ENCODE results near the gene DEPP1.
A peak's percentile ranks its signal among the peaks of the same experiment; 100 is the strongest.

Gene DEPP1

DNA sequence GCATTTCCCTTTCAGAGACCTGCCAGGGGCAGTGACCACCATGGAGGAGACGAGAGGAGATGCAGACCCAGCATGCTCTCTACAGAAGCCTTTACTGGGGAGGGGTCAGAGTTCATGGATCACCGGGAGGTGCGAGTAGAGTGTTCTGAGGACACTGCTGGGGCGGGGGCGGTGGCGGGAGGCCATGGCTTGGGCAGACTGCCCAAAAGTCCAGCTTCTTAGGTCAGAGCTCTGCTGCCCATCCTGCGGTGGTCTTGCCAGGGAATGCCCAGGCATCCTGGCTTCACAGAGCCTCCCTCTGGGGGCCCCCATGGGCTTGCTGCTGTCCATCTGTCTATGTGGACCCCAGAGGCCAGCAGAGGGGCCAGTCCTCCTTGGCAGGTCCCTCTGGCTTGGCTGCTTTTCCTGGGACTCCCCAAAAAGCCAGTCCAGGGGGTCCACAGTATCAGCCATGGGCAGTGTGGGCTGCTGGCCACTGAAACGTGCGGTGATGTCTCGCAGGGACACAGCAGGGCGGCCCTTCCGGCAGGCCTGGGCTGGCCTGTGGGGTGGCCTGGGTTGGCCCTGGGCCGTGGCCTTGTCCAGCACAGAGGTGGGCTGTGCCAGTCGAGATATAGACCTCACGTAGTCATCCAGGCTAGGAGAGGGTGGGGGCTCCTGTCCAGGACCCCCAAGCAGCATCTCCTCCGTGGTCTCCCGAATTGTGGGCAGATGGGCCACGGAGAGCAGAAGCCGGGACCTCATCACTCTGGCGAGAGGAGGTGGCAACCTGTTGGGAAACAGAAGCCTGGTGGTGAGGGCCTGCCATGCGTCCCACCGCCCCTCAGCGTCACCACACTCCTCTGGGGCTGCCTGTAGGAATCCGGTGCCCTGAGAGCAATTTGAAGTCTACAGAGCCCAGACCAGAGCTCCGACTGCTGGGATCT, 1.1 kb downstream of the DEPP1 start:
- no peak for DNase-seq

DNA sequence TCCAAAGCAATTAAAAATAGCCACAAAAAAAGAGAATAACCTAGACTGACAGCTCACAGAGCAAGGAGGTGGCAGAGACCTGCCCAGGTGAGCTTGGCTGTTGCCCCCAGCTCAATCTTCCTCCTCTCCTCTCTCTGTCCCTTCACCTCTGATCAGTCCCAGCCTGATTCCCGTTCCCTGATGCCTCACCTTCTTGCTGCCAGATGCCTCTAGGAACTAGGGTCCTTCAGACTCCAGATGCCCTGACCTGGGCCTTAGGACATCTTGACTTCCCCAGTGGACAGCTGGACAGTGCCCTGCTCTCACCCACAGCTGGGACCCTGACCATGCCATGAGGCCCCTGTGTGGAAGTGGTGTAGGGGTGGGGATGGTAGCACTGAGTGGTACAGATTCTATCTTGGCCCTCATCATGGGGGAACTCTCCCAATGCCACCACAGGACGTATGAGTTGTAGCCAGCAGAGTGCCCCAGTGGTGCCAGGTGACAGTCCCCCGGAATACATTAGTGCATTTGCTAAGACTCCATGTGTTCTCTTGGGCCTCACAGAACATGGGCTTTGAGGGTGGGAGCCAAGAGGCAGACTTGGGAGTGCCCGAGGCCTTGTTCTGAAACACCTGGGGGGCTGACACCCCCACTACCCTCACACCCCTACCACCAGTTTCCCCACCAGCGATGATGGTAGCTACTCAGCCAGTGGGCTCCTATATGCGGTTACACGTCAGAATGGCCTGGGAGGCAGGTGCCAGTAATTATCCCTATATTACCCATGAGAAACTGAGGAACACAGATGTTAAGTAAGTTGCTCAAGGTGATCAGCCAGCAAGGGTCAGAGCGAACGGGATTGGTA, 2.0 kb downstream of the DEPP1 start:
- DNase-seq, result no peak

DNA sequence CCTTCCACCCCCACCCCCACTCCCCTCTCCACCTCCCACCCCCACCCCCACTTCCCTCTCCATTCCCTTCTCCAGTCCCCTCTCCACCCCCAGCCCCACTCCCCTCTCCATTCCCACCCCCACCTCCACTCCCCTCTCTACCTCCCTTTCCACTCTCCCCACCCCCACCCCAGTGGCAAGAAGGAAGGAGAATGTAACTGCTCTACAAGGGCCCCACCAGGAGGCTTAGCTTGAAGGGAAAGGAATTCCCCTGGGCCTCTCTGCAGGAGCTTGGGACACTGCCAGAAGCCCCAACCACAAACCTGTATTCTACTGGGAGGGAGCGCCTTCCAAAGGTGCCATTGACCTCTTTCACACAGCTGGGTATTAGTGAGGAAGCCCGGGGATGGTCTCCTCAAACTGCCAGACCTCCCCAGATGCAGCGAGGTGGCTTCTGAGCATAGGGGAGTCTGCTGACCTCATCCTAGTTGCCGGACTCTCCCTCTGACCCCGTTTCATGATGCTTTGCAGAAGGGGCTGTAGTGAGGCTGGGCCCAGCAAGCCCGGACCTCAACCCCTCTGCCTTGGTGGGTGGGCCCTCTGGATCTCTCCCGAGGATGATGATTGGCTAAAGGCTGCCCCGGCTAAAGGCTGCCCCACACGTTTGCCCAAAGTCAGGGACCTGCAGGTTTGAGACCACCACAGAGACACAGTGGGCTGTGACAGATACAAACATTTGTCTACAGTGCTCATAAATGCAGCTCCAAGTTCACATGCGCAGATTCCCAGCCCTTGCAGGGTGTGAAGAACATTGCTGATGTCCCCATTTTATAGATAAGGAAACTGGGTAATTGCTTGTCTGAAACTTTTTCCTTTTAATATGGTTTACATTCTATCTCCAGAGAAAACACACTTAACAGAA, 2.9 kb downstream of the DEPP1 start:
- DNase-seq, result no peak

DNA sequence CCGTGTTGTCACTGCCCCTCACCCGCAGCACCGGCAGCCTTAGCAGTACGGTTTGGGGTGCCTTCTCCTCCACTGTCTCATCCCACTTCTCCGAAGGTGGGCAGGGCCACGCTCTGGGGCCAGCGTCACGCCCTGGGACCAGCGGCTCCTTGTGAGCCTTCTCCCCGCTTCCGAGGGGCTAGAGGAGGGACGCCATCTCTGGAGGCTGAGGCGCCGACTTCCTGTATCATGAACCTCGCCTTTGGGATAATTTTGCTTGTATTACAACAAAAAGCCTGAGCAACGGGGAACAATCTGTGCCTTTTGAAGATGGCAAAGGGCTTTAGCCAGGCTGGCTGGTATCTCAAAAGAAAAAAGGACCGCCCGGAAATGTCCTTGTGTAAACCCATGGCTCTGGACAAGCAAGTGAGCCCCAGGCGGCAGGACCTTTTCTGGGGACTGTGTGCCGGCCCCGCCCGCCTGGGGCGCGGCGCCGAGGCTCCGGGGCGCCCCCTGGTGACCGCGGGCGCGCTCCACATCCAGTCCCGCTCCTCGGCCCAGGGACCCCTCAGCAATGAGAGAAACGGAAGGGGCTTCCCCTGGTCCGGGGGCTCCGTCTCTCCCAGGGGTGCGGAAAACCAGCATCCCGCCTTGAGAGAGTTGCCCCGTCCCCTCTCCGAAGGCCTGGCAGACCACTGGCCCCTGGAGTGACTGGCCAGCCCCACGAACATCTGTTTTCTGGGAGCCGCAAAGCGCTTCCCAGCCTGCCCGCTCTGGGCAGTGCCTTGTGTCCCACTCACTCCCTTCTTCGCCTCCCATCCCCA, 3.8 kb downstream of the DEPP1 start:
- peak; percentile 74 for DNase-seq

DNA sequence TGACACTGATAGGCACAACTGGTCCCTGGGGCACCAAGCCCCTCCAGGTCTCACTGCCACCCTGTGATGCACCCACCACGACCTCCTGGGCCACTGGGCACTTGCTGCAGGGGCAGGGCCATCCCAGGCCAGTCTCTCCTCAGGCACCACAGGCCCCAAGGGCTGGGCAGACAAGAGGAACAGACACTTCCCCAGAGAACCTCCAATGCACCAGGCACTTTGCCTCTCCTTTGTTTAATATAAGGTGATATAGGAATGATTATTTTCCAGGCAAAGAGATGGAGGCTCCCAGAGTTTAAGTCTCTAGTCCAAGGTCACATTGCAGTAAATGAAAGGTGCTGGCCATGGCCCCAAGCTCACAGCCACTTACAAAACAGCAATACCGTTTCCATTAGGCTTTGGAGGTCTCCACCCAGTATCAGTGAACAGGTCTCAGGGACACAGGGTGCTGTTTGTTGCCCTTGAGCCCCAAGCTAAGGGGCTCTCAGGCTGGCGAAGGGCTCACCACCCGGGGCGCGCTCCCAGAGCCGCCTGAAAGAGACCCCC, 4.5 kb downstream of the DEPP1 start:
- DNase-seq, result no peak

DNA sequence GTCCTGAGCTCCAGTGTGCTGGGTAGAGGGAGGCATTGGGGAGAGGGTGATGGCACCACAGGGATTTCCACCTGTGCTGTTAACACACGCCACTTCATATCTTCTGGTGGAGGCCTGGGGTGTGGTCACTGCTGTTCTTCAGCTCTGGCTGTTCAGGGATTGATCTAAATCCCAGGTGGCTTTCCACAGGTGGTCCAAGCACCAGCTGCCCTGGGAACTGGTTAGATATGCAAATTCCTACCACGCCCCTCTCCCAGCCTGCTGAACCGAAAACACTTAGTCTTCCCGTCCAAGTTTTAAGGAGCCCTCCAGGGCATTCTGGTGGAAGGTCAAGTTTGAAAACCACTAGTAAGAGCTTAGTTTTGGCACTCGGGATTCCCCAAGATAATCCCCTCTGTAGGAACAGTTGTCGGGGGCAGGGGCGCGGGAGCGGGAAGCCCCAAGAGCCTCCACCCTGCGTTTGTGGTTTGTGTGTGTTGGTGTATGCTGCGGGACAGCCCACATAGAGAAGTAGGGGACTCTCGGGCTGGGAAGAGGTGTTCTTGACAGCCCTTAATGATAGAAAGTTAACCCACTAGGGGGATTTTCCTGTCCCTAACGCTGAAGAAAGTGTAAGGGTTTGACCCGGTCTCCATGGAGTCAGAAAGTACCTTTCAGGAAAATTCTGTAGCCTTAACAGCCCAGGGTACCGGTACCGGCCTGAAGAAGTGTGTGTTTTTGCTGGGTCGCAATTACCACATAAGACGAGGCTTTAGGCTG, 5.1 kb downstream of the DEPP1 start:
- no peak for DNase-seq

DNA sequence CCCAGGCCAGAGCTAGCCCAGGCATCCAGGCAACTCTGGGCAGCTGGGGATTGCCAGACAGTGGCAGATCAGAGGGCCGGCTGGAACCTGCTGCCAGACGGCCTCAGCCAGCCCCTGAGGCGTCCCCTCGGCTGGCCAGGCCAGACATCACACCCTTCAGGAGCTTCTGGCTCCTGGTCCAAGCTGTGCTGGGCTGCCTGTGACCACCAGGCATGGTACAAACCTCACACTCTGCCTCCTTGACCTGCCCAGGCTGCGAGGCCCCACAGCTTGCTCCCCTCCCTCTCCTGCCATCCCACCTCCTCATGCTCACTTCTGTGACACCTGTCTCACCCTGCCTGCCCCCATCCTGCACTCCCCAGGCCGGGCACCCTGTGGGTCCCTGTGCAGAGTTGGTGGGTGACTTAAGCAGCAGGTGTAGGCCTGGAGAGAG, 5.7 kb downstream of the DEPP1 start:
- no peak for DNase-seq

DNA sequence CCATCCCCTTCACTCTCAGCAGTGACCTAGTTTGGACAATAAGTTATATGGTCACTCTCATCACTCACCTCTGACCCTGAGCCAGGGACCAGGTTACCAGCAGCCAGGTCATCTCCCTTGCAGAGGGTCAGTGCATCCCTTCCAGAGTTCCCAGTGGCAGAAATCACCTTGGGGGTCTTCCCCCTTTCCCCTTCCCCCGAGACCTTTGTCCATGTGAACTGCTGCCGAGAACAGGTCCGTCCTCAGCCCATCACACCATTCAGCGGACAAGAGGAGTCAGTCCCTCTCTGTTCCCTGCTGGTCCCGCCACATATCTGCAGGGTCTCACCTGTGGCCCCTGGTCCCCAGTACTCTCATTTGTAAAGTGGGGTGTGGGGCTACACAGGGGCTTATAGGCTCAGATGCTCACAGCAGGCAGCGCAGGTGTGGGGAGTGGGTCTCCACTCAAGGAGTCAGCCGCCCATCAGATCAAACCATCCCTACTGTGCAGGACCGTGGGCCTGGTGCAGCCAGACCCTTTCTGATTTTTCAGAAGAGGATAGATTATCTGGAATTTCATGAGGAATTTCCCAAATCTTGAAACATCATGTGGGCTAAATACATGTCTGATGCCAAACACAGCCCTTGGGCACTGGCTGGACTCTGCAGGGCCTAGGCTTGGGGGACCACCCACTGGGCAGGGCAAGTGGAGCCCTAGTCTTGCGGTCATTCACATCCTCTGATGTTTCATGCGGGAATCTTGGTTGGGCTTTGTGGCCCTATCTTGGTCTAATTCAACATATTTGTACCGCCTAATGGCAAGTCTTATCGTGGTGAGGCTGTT, 6.5 kb downstream of the DEPP1 start:
- DNase-seq, result no peak

DNA sequence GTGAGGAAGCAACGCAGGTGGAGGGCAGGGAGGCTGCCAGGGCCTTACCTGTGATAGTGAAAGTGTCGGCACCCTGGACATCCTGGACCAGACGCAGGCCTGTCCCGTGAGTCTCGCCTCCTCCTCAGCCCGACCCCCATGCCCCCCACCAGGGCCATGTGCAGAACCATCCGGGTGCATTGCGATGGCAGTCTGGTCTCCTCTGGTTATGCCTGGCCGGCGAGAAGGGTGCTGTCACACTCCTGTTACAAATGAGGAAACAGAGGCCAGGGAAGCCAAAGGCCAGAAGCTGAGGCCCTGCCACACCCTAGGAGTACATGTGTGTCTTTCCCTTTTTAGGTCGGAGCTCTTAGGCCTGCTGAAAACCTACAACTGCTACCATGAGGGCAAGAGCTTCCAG, 7.2 kb downstream of the DEPP1 start:
- DNase-seq, result no peak

DNA sequence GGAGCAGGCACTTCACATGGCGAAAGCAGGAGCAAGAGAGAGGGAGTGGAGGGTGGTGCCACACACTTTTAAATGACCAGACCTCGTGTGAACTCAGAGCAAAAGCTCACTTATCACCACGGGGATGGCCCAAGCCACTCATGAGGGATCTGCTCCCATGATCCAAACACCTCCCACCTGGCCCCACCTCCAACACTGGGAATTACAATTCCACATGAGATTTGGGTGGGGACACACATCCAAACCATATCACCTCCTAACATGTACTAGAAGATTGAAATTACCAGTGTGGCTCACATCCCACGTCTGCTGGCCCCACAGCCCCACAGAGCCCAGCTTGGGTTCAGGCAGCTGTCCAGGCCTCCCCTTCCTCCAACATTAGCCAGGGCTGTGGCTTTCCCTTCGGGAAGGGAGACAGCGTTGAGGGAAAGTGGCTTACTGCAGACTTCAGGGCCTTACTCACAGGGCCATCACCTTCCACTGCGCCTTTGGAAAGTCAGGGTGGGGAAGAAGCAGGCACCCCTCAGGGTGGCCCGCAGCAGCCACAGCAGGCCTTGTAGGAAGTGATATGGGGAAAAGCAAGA, 7.7 kb downstream of the DEPP1 start:
- DNase-seq, result no peak

DNA sequence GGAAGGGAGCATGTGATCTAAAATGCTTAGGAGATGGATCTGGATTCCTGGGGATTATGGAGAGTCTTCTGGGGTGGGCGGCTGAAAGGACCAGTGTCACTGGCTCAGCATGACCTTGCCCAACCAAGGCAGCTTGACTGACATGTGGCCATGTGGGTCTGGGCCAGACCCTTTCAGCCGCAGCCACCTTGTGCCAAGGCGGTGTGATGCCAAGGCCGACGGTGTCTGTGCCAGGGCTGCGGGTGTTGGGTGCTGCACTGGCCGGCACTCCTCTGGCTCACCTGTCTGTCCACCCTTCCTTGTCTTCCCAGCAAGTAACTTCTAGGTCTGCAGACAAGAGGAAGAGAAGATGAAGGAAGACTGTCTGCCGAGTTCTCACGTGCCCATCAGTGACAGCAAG, 8.8 kb downstream of the DEPP1 start:
- no peak for DNase-seq

DNA sequence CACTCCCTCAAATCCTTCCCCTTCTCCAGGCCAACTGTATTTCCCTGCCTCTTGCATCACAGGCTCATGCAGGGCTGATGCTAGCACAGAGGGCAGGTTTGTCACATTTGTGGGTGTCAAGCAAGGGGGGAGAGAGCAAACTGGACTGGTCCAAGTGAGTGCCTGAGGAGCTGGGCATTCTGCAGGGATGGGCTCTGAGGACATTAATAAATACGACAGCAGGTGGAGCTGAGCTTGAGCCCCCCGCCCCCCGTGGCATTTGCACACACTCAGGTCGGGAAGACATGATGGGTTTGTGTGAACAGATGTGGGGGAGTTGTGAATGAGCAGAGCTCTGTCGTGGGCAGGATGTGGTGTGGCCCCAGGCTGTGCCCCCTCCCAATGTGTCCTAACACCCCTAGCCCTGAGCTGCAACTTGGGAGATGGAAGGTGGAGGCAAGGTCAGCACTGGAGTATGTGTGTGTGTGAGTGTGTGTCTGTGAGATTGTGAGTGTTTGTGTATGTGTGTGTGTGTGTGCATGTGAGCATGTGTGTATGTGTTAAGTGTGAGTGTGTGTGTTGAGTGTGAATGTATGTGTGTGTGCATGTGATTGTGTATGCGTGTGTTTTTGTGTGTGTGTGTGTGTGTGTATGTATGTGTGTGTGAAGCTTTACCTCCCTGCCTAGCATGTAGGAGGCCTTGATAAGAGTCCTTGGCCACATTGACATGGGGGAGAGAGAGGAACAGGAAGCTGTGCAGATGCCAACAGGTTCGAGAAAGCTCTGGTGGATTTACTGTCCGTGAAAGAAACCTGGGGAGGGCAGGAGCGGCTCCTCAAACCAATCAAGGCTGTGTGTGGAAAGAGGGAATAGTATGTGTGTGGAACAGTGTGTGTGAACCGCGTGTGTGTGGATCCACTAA, 9.9 kb downstream of the DEPP1 start:
- no peak for DNase-seq

DNA sequence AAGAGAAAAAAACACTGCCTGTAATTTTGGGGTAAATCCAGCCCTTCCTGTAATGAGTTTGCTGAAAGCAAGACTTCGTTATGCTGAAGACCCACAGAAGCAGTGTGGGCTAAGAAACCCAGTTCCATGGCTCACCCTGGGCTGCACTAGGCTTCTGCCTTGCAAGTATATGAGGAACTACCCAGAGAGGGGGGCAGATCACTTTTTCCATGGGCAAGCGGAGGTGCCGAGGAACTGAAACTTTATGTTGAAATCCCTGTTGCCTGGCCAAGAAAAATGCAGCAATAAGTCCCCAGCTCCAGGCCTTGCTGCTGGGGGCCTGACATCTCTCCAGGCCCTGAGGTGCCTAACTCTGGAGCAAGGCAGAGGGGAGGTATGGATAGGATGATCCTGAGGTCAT, 10.5 kb downstream of the DEPP1 start:
- no peak for DNase-seq

DNA sequence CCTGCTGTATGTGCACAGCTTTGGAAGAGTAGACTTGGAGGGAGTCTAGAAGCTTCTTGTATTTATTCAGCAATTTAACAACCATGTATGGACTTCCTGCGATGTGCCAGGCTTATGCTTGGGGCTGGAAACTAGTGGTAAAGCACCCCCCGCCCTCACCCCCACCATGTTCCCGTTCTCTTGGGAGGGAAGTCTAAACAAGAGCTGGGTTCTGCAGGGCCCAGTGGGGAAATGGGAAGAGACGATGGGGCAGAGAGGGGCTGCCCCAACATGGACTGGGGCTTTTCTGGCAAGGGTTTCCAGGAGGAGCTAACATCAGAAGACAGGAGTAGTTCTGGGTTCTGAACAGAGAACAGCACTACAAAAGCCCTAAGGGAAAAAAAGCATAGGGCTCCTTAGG, 11.0 kb downstream of the DEPP1 start:
- no peak for DNase-seq

DNA sequence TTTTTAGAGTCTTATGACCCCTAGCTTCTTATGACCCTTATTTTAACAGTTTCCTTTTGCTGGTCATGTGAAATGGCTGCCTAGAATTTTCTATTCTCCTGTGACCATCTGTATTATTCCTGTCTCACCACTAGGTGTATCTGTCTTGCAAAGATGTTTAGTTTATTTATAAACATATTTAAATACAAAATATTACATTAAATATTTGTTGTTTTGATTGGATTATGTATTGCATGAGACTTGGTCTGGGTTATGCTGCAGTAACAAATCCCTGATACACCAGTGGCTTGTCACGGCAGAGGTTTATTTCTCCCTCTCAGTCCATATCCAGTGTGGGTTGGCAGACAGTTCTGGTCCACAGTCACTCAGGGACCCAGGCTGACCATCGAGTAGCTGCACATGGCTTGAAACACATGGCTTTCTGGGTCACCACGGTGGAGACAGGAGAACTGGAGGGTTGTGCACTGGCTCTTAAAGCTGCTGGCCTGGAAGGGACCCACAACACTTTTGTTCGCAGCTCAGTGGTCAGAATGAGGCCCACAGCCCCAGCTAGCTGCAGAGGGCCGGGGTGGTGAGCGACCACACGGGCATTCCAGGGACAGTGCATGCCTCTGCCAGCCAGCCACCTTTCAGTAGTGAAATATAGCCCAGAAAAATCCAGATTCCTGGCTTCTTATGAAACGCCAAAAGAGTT, 11.6 kb downstream of the DEPP1 start:
- no peak for DNase-seq

DNA sequence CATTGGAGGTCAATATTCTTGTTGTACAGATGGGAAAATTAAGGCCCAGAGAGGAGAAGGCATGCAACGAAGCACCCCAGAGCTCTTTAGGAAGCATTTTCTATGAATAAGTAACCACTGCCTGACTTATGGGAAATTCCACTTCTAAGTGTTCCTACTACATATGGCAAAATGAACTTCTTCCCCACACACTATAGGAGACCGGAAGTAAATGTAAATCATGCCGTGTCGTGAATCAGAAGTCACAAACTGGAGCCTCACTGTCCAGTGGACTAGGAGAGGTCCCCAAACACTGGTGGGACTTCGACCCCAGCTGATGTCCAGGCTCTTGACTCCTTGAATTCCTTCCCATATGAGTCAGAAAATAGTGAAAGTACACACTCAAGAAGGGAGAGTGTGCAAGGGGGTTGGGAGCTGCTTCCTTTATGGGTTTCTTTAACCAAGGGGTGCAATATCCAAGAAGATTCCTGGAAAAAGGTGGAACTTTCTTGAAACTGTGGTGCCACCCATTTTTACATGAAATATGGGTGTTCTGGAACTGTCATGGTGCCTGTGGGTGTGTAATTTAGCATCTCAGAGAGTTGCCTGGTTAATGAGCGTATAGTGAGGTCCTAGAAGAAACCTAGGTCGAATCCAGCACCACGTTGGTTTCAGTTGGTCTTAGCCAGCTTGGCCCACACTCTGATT, 12.3 kb downstream of the DEPP1 start:
- no peak for DNase-seq

DNA sequence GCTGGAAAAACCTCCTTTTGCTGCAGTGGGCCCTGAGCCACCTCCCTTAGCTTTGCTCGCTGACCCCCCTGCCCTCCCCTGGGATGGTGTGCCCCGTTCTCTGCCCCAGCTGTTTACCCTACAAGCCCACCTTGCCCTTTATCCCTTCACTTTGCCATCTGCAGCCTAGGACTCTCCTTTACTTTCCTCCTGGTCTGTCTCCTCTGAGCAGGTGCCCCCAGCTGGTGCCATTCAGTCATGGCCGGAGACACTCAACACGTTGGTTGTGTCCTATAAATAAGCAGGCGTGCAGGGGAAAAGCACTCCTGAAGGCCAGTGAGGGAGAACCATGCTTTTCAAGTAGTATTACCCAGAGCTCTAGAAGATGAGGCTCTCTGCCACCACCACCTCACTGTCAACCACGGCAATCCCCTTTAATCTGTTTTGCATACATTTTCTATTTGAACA, 12.9 kb downstream of the DEPP1 start:
- DNase-seq, result no peak

Measured in stimulated activated CD4-positive, alpha-beta T cell treated with anti-CD3 and anti-CD28 coated beads, Interleukin-15, amount 100 ng/mL, for 24 hours (primary cell).